WERI-Rb-1 (cell line): ENCODE results near the gene OMG.
"Not testable (repeated sequence)": the region's sequence is repeated elsewhere in the genome, so short reads cannot be mapped to it uniquely, and the experiment has no call there.

Experiments
- DNase-seq: peaks from one replicate; pipeline ENCODE4 v3.0.0-alpha.2; 2020
- H3K27ac ChIP-seq: fragments of 250-450 bp; sonication (Bioruptor Pico); 2 replicates; pipeline ENCODE4 v1.5.1; 2020; ENCODE audit warnings: mild to moderate bottlenecking, moderate library complexity
- H3K27me3 ChIP-seq: fragments of 250-450 bp; sonication (Bioruptor Pico); 2 replicates; pipeline ENCODE4 v1.5.1; 2021; ENCODE audit warnings: mild to moderate bottlenecking, low read depth, moderate library complexity; ENCODE audit not compliant: insufficient read depth, severe bottlenecking
- H3K36me3 ChIP-seq: fragments of 250-450 bp; sonication (Bioruptor Pico); 2 replicates; pipeline ENCODE4 v1.5.1; 2020; ENCODE audit warnings: mild to moderate bottlenecking, moderate library complexity
- H3K4me3 ChIP-seq: 2 replicates; pipeline ENCODE4 v1.5.1; 2011; ENCODE audit warnings: low read depth, mild to moderate bottlenecking, control low read depth, low read length
- H3K9me3 ChIP-seq: fragments of 250-450 bp; sonication (Bioruptor Pico); 2 replicates; pipeline ENCODE4 v1.5.1; 2021; ENCODE audit warnings: mild to moderate bottlenecking, moderate library complexity; ENCODE audit not compliant: severe bottlenecking
- CTCF ChIP-seq: IDR thresholded peaks from 2 replicates; pipeline ENCODE4 v1.5.1; 2011; ENCODE audit warnings: low read depth, mild to moderate bottlenecking, control low read depth, inconsistent platforms, low read length

Gene OMG

GRCh38 chr17:31318851-31319661 is 22.0 kb upstream of the OMG start:
- Histone ChIP-seq H3K9me3 (no peaks in the 10 kb centered on the region), H3K4me3 (no peak overlapping the region), H3K27me3 (no peaks in the 10 kb centered on the region), H3K27ac (no peak overlapping the region), H3K36me3 (peaks cover 3% of the 10 kb centered on the region)
- no peak for DNase-seq
- no peak for TF ChIP-seq CTCF

- TF ChIP-seq CTCF: no peak
- Histone ChIP-seq H3K9me3 (no peaks in the 10 kb centered on the region), H3K27ac (no peak overlapping the region), H3K4me3 (no peak overlapping the region), H3K27me3 (no peaks in the 10 kb centered on the region), H3K36me3 (peaks cover 3% of the 10 kb centered on the region)
- no peak for DNase-seq
Observed at GRCh38 chr17:31318298-31318801, 21.3 kb upstream of the OMG start.

- Histone ChIP-seq H3K4me3 (no peak overlapping the region), H3K27ac (no peak overlapping the region), H3K9me3 (no peaks in the 10 kb centered on the region), H3K36me3 (no peaks in the 10 kb centered on the region; the same call in 1 of the 2 replicates), H3K27me3 (no peaks in the 10 kb centered on the region)
- TF ChIP-seq CTCF: no peak
- no peak for DNase-seq
Observed at GRCh38 chr17:31314782-31315100, 17.7 kb upstream of the OMG start.

- H3K9me3 ChIP-seq: no peaks in the 10 kb centered on the region
- H3K27ac ChIP-seq: no peak within 1 kb of the TSS
- TF ChIP-seq CTCF: no peak
- no peaks in the 10 kb centered on the region for H3K27me3 ChIP-seq
- no peaks in the 10 kb centered on the region; the same call in 1 of the 2 replicates for H3K36me3 ChIP-seq
- DNase-seq: no peak
- no peak within 1 kb of the TSS for H3K4me3 ChIP-seq
Observed at GRCh38 chr17:31313982-31314781, 17.1 kb upstream of the OMG start, which contains the start of gene EVI2B. Gene EVI2B (minus strand): TSS chr17:31314054. CDS start chr17:31305609, 8,445 bp downstream.

- H3K4me3 ChIP-seq, H3K36me3 ChIP-seq, H3K27ac ChIP-seq, H3K27me3 ChIP-seq, H3K9me3 ChIP-seq, DNase-seq: not testable (repeated sequence)
Observed at GRCh38 chr17:31312223-31312622, 15.2 kb upstream of the OMG start.

GRCh38 chr17:31311526-31311925 is 14.5 kb upstream of the OMG start:
- Histone ChIP-seq H3K36me3 (no peaks in the 10 kb centered on the region; the same call in 1 of the 2 replicates), H3K4me3 (no peak overlapping the region), H3K27ac (no peak overlapping the region), H3K27me3 (no peaks in the 10 kb centered on the region), H3K9me3 (no peaks in the 10 kb centered on the region)
- DNase-seq: no peak
- TF ChIP-seq CTCF: no peak
